ENCODE data around the gene SYNC.

GRCh38 chr1:32676945-32677344 is 25.6 kb downstream of the SYNC start:
- TF ChIP-seq EZH2phosphoT487 (IDR thresholded peaks at IDR 0.05; ENCODE audit: low read depth) (no peak), CTCF (IDR thresholded peaks at IDR 0.05; ENCODE audit: low read depth, low read length) (no peak)

Data from OCI-LY3 (cell line).